PC-3 (cell line): Measurements from ENCODE around the gene CLEC16A. TPM values are rescaled to one million over a fixed set of nuclear protein-coding genes. Genes with fewer than 3 reads are reported as not detected.

Experiments used
- ATAC-seq: fragments of 200-7000 bp; cut with Tn5 transposase; 2 replicates; pipeline ENCODE4 v1.9.1; 2020; ENCODE audit warnings: mild to moderate bottlenecking, moderate library complexity
- BruUV-seq: library from RNA; stranded (reverse); fragments of 400-500 nt; replicated peaks from 2 replicates; lab custom pipeline; 2021; lab: Mats Ljungman, UMichigan
- CTCF ChIA-PET: fragments of 300-600 bp; sonication (Branson Sonifier 250); formaldehyde crosslinking; loops from one replicate; lab custom pipeline; 2022; ENCODE audit warnings: antibody characterized with exemption; lab: Charles Lee
- POLR2A ChIA-PET: fragments of 300-600 bp; sonication (Branson Sonifier 250); formaldehyde crosslinking; loops from one replicate; lab custom pipeline; 2022; ENCODE audit warnings: antibody characterized with exemption; ENCODE audit not compliant: unreplicated experiment; lab: Charles Lee
- DNase-seq: peaks from one replicate; pipeline ENCODE4 v3.0.0-alpha.2; 2015
- H2AFZ ChIP-seq: fragments of 300-600 bp; sonication (generic); 2 replicates; pipeline ENCODE4 v1.6.0; 2016; ENCODE audit warnings: antibody characterized with exemption, low read length
- H3F3A ChIP-seq: fragments of 300-600 bp; sonication (generic); one replicate; pipeline ENCODE4 v1.6.0; 2017; ENCODE audit warnings: antibody characterized with exemption, low read length, control low read depth, mild to moderate bottlenecking; ENCODE audit not compliant: unreplicated experiment
- H3K27ac ChIP-seq: fragments of 300-600 bp; sonication (generic); 2 replicates; pipeline ENCODE4 v1.5.1; 2016; ENCODE audit warnings: mild to moderate bottlenecking, low read length
- H3K27me3 ChIP-seq: fragments of 300-600 bp; sonication (generic); 2 replicates; pipeline ENCODE4 v1.6.1; 2016; ENCODE audit warnings: low read length, mixed read lengths
- H3K36me3 ChIP-seq: fragments of 300-600 bp; sonication (generic); 2 replicates; pipeline ENCODE4 v1.6.1; 2016; ENCODE audit warnings: low read depth, mixed run types, low read length, mixed read lengths
- H3K4me1 ChIP-seq: fragments of 300-600 bp; sonication (generic); 2 replicates; pipeline ENCODE4 v1.5.1; 2016; ENCODE audit warnings: low read length; ENCODE audit not compliant: insufficient read depth
- H3K4me2 ChIP-seq: fragments of 300-600 bp; sonication (generic); 2 replicates; pipeline ENCODE4 v1.6.0; 2016; ENCODE audit warnings: low read length
- H3K4me3 ChIP-seq: fragments of 300-600 bp; sonication (generic); 2 replicates; pipeline ENCODE4 v1.5.1; 2016; ENCODE audit warnings: mild to moderate bottlenecking, low read length, mixed read lengths
- H3K79me2 ChIP-seq: fragments of 300-600 bp; sonication (generic); 2 replicates; pipeline ENCODE4 v1.6.1; 2017; ENCODE audit warnings: low read length, mixed read lengths
- H3K9ac ChIP-seq: fragments of 300-600 bp; sonication (generic); 2 replicates; pipeline ENCODE4 v1.6.0; 2016; ENCODE audit warnings: mild to moderate bottlenecking, low read length
- H3K9me2 ChIP-seq: fragments of 300-600 bp; sonication (generic); replicated peaks from 2 replicates; pipeline ENCODE4 v1.6.1; 2016; ENCODE audit warnings: mixed run types, low read length, mixed read lengths
- H3K9me3 ChIP-seq: fragments of 300-600 bp; sonication (generic); 2 replicates; pipeline ENCODE4 v1.6.1; 2016; ENCODE audit warnings: low read length, mixed read lengths
- H4K20me1 ChIP-seq: fragments of 300-600 bp; sonication (generic); 2 replicates; pipeline ENCODE4 v1.6.1; 2016; ENCODE audit warnings: low read length, mixed read lengths
- EZH2 ChIP-seq: fragments of 300-600 bp; sonication (generic); IDR thresholded peaks from one replicate; pipeline ENCODE4 v1.6.1; 2017; ENCODE audit warnings: antibody characterized with exemption, mild to moderate bottlenecking, low read length; ENCODE audit not compliant: unreplicated experiment
- EZH2phosphoT487 ChIP-seq: fragments of 300-600 bp; sonication (generic); IDR thresholded peaks from 2 replicates; pipeline ENCODE4 v1.6.1; 2018; ENCODE audit warnings: mild to moderate bottlenecking, antibody characterized with exemption, low read length, borderline replicate concordance
- intact Hi-C: fragments of 100-400 bp; cut with micrococcal nuclease; formaldehyde crosslinking; loops from 2 replicates; pipeline ENCODE4 v1.9.0; 2023
- total RNA-seq: library from RNA; depleted of rRNA; stranded (reverse); fragments of >200 nt; gene quantifications from 2 replicates; pipeline ENCODE4 v1.2.3, GENCODE V29; 2014
- TF ChIP-seq, protein P1 (sequence below): fragments of 300-600 bp; sonication (generic); conservative IDR thresholded peaks from 2 replicates; pipeline ENCODE4 v1.5.1; 2017; ENCODE audit warnings: antibody characterized with exemption, low read depth, mild to moderate bottlenecking, low read length

CLEC16A gene
- total RNA-seq, 1 experiment from 2014 or later = 9.5 TPM

- no peak for DNase-seq
- POLR2A ChIA-PET = no interaction called here
These were observed 28.6 kb downstream of the CLEC16A start for GRCh38 chr16:10972819-10973464.

DNA sequence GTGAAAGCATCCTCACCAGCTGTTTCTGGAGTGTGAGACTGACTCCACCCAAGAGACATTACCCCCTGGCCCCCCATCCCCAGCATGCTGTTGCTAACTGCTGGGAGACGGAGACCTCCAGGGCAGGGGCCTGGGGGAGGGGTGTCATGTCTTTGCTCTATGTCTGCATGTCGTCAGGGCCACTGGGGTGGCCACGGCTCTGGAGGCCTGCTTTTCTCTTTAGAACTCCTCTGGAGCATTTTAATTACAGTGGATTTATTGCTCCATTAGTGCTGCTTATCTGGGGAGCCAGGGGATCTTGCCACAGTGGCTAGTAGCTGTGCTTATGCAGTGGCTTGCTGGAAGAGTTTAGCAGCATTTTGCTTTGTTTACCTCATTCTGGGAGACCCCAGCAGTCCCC, 32.3 kb downstream of the CLEC16A start:
- CTCF ChIA-PET = no interaction called here
- POLR2A ChIA-PET = no interaction called here

More at GRCh38 chr16:10972819-10973464, 28.6 kb downstream of the CLEC16A start:
- H3K9me3 ChIP-seq = no peaks in the 10 kb centered on the region
- H3K4me2 ChIP-seq = no peak overlapping the region
- CTCF ChIA-PET = no interaction called here
- ATAC-seq = no peak
- peaks cover 7% of the 10 kb centered on the region for H3K4me1 ChIP-seq
- no peaks in the 10 kb centered on the region for H3F3A ChIP-seq
- no peaks in the 10 kb centered on the region for H3K79me2 ChIP-seq
- no peak overlapping the region for H3K27ac ChIP-seq
- BruUV-seq = no TSS peak
- H3K36me3 ChIP-seq = peaks cover 7% of the 10 kb centered on the region; the same call in 1 of the 2 replicates
- no peak overlapping the region for H3K4me3 ChIP-seq
- H4K20me1 ChIP-seq = no peaks in the 10 kb centered on the region
- H2AFZ ChIP-seq = no peak overlapping the region
- no peak overlapping the region for H3K9ac ChIP-seq
- H3K27me3 ChIP-seq = no peaks in the 10 kb centered on the region
- no peak for TF ChIP-seq EZH2
- TF ChIP-seq, protein P1, sequence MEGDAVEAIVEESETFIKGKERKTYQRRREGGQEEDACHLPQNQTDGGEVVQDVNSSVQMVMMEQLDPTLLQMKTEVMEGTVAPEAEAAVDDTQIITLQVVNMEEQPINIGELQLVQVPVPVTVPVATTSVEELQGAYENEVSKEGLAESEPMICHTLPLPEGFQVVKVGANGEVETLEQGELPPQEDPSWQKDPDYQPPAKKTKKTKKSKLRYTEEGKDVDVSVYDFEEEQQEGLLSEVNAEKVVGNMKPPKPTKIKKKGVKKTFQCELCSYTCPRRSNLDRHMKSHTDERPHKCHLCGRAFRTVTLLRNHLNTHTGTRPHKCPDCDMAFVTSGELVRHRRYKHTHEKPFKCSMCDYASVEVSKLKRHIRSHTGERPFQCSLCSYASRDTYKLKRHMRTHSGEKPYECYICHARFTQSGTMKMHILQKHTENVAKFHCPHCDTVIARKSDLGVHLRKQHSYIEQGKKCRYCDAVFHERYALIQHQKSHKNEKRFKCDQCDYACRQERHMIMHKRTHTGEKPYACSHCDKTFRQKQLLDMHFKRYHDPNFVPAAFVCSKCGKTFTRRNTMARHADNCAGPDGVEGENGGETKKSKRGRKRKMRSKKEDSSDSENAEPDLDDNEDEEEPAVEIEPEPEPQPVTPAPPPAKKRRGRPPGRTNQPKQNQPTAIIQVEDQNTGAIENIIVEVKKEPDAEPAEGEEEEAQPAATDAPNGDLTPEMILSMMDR = no peak
- no peak for TF ChIP-seq EZH2phosphoT487
- no peaks in the 10 kb centered on the region for H3K9me2 ChIP-seq
- intact Hi-C loops = no loop called here

DNA sequence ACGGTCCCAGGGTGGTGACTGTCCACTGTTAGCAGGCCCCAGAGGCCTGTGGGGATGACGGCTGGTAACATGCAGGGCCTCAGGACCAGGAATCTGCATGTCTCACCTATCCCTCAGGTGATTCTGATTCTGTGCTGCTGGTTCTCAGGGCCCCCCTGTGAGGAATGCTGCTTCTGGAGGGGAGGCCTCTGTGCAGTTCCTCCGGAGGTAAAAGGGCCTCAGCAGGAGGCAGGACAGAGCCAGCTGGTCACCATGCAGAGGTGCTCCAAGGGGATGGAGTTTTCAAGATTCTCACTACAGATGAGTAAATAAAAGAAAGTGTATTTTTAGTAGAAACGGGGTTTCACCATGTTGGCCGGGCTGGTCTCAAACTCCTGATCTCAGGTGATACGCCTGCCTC, 33.8 kb downstream of the CLEC16A start:
- peaks cover 3% of the 10 kb centered on the region; the same call in 1 of the 2 replicates for H3K36me3 ChIP-seq
- no peaks in the 10 kb centered on the region for H3K9me2 ChIP-seq
- H3K4me3 ChIP-seq = no peak overlapping the region
- TF ChIP-seq EZH2phosphoT487 (no peak), EZH2 (no peak)
- TF ChIP-seq, protein P1 = no peak
- H3K4me2 ChIP-seq = no peak overlapping the region
- no peak overlapping the region for H2AFZ ChIP-seq
- DNase-seq (no peak), ATAC-seq (no peak)
- no peaks in the 10 kb centered on the region for H3K9me3 ChIP-seq
- intact Hi-C loops = no loop called here
- ChIA-PET POLR2A (no interaction called here), CTCF (no interaction called here)
- H3K27ac ChIP-seq = no peak overlapping the region
- H3F3A ChIP-seq = no peaks in the 10 kb centered on the region
- no peaks in the 10 kb centered on the region for H4K20me1 ChIP-seq
- no peaks in the 10 kb centered on the region for H3K27me3 ChIP-seq
- H3K4me1 ChIP-seq = no peaks in the 10 kb centered on the region
- H3K79me2 ChIP-seq = no peaks in the 10 kb centered on the region
- H3K9ac ChIP-seq = no peak overlapping the region
- BruUV-seq = no TSS peak

More for the DNA sequence above, 32.3 kb downstream of the CLEC16A start:
- Histone ChIP-seq H3K9ac (no peak overlapping the region), H3K9me2 (no peaks in the 10 kb centered on the region), H3K27ac (no peak overlapping the region), H3K4me1 (peaks cover 5% of the 10 kb centered on the region), H4K20me1 (no peaks in the 10 kb centered on the region), H3K27me3 (no peaks in the 10 kb centered on the region), H3K9me3 (no peaks in the 10 kb centered on the region), H3K79me2 (no peaks in the 10 kb centered on the region), H3K4me2 (no peak overlapping the region), H3K36me3 (no peaks in the 10 kb centered on the region; the same call in 1 of the 2 replicates), H2AFZ (no peak overlapping the region), H3F3A (no peaks in the 10 kb centered on the region), H3K4me3 (no peak overlapping the region)
- intact Hi-C loops = no loop called here
- BruUV-seq = no TSS peak
- TF ChIP-seq, protein P1 = no peak
- TF ChIP-seq EZH2 = no peak
- no peak for TF ChIP-seq EZH2phosphoT487
- DNase-seq (no peak), ATAC-seq (no peak)
